Tibial nerve (tissue), 4 donors: Measurements from ENCODE around the gene ATP5F1A. TPM values are rescaled to one million over a fixed set of nuclear protein-coding genes. Genes with fewer than 3 reads are reported as not detected.

Experiments
- DNase-seq, 2 donors: peaks; one replicate each; pipeline ENCODE4 v3.0.0-alpha.2; 2019; ENCODE audit warnings: low spot score in 2 of 2
- H3K27ac ChIP-seq, 4 donors: fragments of 200-600 bp; sonication (generic) in 3 of 4; one replicate each; pipeline ENCODE4 v1.5.1; 2017 to 2019; ENCODE audit warnings: mild to moderate bottlenecking in 1 of 4
- H3K27me3 ChIP-seq, 2 donors: fragments of 200-600 bp; sonication (generic) in 1 of 2; one replicate each; pipeline versions ENCODE4 v1.5.1 to v1.6.0; 2017 to 2019
- H3K36me3 ChIP-seq, 3 donors: fragments of 200-600 bp; sonication (generic); one replicate each; pipeline ENCODE4 v1.5.1; 2018 to 2019
- H3K4me1 ChIP-seq, 4 donors: fragments of 200-600 bp; sonication (generic) in 3 of 4; one replicate each; pipeline ENCODE4 v1.5.1; 2017 to 2019
- H3K4me3 ChIP-seq, 4 donors: fragments of 200-600 bp; sonication (generic) in 3 of 4; one replicate each; pipeline ENCODE4 v1.5.1; 2017 to 2019; ENCODE audit warnings: mild to moderate bottlenecking in 1 of 4, moderate library complexity in 1 of 4
- H3K9me3 ChIP-seq, 4 donors: fragments of 200-600 bp; sonication (generic) in 3 of 4; one replicate each; pipeline ENCODE4 v1.5.1; 2017 to 2019
- EP300 ChIP-seq, 2 donors: sonication (generic); formaldehyde crosslinking; IDR thresholded peaks; one replicate each; pipeline ENCODE4 v1.6.1; 2017; ENCODE audit warnings: antibody characterized with exemption in 2 of 2, mild to moderate bottlenecking in 1 of 2
- POLR2A ChIP-seq, 2 donors: fragments of 450-650 bp; IDR thresholded peaks; one replicate each; pipeline ENCODE4 v1.6.1; 2017; ENCODE audit warnings: antibody characterized with exemption in 2 of 2, mild to moderate bottlenecking in 2 of 2, moderate library complexity in 2 of 2
- WGBS, 2 donors: methylation state at CpG; one replicate each; pipeline ENCODE4 v1.1.5; 2018; 5-methylcytosine and 5-hydroxymethylcytosine counted together
- total RNA-seq, 4 donors: library from RNA; depleted of rRNA; stranded (reverse); fragments of >200 nt; gene quantifications; one replicate each; pipeline ENCODE4 v1.1.0, GENCODE V29; 2016
- TF ChIP-seq, protein P1 (sequence below), 5 experiments: fragments of 200-600 bp in 3 of 5; fragments of 450-650 bp in 2 of 5; sonication (generic) in 3 of 5; IDR thresholded peaks; one replicate each; pipeline ENCODE4 v1.5.1; 2016 to 2019; ENCODE audit warnings: antibody characterized with exemption in 5 of 5, mild to moderate bottlenecking in 3 of 5, moderate library complexity in 2 of 5

The ATP5F1A gene
- total RNA-seq, 4 donors from 2014 or later: 248 to 381 (median 315) TPM

- DNase-seq: no peak
- H3K27ac ChIP-seq: no peak overlapping the region
- H3K9me3 ChIP-seq: no peaks in the 10 kb centered on the region
- H3K36me3 ChIP-seq: no peaks in the 10 kb centered on the region
- 85 to 88% methylated on average over 3 of the region's 3 CpGs for WGBS, 2 donors
- H3K27me3 ChIP-seq: no peaks in the 10 kb centered on the region
- no peaks in the 10 kb centered on the region for H3K4me1 ChIP-seq
- no peak overlapping the region for H3K4me3 ChIP-seq
- TF ChIP-seq POLR2A (IDR thresholded peaks at IDR 0.05) (no peak), EP300 (IDR thresholded peaks at IDR 0.05) (no peak)
- TF ChIP-seq, protein P1, sequence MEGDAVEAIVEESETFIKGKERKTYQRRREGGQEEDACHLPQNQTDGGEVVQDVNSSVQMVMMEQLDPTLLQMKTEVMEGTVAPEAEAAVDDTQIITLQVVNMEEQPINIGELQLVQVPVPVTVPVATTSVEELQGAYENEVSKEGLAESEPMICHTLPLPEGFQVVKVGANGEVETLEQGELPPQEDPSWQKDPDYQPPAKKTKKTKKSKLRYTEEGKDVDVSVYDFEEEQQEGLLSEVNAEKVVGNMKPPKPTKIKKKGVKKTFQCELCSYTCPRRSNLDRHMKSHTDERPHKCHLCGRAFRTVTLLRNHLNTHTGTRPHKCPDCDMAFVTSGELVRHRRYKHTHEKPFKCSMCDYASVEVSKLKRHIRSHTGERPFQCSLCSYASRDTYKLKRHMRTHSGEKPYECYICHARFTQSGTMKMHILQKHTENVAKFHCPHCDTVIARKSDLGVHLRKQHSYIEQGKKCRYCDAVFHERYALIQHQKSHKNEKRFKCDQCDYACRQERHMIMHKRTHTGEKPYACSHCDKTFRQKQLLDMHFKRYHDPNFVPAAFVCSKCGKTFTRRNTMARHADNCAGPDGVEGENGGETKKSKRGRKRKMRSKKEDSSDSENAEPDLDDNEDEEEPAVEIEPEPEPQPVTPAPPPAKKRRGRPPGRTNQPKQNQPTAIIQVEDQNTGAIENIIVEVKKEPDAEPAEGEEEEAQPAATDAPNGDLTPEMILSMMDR (IDR thresholded peaks at IDR 0.05): no peak
These were observed 37.7 kb downstream of the ATP5F1A start for GRCh38 chr18:46060359-46060841.

DNA sequence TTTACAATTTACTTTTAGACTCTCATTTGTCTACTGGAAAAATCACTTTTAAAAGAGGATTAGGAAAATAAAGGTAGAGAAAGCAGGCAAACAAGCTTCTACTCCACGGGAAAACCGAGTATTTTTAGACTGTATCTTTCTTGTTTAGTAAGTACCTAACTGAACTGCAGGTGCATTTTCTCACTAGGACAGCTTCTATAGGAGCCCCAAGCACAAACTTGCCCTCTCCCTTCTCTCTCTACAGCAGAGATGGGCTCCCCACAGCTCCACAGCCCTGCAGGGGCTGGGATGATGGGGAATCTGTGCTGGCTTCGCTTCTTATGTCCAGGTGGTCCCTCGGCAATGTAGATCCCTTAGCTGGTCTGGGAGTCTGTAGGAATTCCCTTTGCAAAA lies 42.3 kb downstream of the ATP5F1A start:
- 71 to 85% methylated on average over 4 of the region's 4 CpGs for WGBS, 2 donors
- no peak for DNase-seq
- Histone ChIP-seq H3K27me3 (no peaks in the 10 kb centered on the region), H3K36me3 (no peaks in the 10 kb centered on the region), H3K9me3 (no peaks in the 10 kb centered on the region), H3K27ac (no peak overlapping the region), H3K4me3 (no peak overlapping the region), H3K4me1 (peaks cover 0 to 8% (median 3%) of the 10 kb centered on the region in 4 donors)
- TF ChIP-seq, protein P1 (IDR thresholded peaks at IDR 0.05): no peak
- TF ChIP-seq EP300 (IDR thresholded peaks at IDR 0.05) (no peak), POLR2A (IDR thresholded peaks at IDR 0.05) (no peak)

DNA sequence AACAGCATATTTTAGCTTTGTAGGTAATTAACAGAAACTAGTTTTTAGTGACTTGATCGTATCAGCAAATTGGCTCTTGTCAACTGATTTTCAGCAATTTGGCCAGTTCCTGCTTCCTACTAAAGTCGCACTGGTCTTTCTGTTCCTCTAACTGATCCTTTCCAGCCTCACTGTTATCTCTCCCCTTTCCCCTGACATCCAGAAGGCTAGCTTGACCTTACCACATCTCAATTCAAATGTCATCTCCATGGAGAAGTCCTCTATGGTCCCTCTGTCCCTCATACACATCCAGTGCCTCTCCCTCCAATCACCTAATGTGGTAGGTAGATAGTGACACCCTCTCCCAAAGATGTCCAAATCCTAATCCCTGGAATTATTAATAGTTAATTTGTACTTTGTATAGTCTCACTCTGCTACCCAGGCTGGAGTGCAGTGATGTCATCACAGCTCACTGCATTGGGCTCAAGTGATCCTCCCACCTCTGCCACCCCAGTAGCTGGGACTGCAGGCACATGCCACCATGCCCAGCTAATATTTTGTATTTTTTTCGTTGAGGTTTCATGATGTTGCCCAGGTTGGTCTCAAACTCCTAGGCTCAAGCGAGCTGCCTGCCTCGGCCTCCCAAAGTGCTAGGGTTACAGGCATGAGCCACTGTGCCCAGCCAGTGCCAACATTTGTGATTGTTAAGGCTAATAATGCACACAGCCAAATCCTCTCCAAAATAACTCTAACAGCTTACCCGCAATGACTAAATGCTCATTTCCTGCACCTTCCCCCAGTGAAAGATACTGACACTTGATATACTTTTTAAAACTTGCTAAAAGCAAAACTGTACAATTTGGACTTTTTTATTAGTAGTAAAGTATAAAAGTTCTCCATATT lies 42.9 kb downstream of the ATP5F1A start:
- WGBS, 2 donors: 75 to 80% methylated on average over 6 of the region's 6 CpGs
- H3K4me3 ChIP-seq: no peak overlapping the region
- no peaks in the 10 kb centered on the region for H3K27me3 ChIP-seq
- peaks cover 0 to 8% (median 3%) of the 10 kb centered on the region in 4 donors for H3K4me1 ChIP-seq
- no peaks in the 10 kb centered on the region for H3K36me3 ChIP-seq
- no peak for TF ChIP-seq POLR2A (IDR thresholded peaks at IDR 0.05)
- TF ChIP-seq, protein P1 (IDR thresholded peaks at IDR 0.05): no peak
- no peak for TF ChIP-seq EP300 (IDR thresholded peaks at IDR 0.05)
- H3K9me3 ChIP-seq: no peaks in the 10 kb centered on the region
- DNase-seq: no peak
- no peak overlapping the region for H3K27ac ChIP-seq

DNA sequence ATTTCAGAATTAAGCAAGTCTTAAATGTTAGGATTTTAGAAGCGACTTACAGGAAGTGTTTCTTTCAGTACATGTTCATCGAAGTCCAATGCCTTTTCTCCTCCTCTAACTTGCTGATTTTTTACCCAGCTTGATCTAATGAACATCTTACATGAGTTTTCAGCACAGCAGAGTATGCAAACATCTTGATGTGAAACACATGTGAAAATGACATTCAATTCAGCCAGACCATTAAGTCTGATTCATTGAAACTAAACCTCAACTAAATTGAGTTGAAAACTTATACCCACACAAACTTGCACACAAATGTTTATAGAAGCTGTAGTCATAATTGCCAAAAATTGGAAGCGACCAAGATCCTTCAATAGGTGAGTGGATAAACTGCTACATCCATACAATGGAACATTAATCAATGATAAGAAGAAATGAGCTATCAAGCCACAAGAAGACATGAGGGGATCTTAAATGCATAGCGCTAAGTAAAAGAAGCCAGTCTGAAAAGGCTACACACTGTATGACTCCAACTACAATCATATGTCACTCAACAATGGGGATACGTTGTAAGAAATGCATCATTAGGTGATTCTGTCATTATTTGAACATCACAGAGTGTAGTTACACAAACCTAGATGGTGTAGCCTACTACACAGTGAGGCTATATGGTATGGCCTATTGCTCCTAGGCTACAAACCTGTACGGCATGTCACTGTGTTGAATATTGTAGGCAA lies 44.6 kb downstream of the ATP5F1A start:
- WGBS, 2 donors: 81 to 82% methylated on average over 6 of the region's 6 CpGs

More for the DNA sequence above, 44.6 kb downstream of the ATP5F1A start:
- Histone ChIP-seq H3K4me1 (peaks cover 0 to 8% (median 3%) of the 10 kb centered on the region in 4 donors), H3K36me3 (no peaks in the 10 kb centered on the region), H3K27ac (no peak overlapping the region), H3K9me3 (no peaks in the 10 kb centered on the region), H3K4me3 (no peak overlapping the region), H3K27me3 (no peaks in the 10 kb centered on the region)
- TF ChIP-seq POLR2A (IDR thresholded peaks at IDR 0.05) (no peak), EP300 (IDR thresholded peaks at IDR 0.05) (no peak)
- TF ChIP-seq, protein P1 (IDR thresholded peaks at IDR 0.05): no peak
- DNase-seq: no peak
